Measurements from ENCODE around the gene UBE4B.
A peak's percentile ranks its signal among the peaks of the same experiment; 100 is the strongest.
"Not testable (repeated sequence)": the region's sequence is repeated elsewhere in the genome, so short reads cannot be mapped to it uniquely, and the experiment has no call there.

UBE4B gene

GRCh38 chr1:10192263-10192662 lies 159.5 kb downstream of the UBE4B start:
- TF ChIP-seq PAX5 (IDR thresholded peaks at IDR 0.05; ENCODE audit: insufficient read depth, low read length, severe bottlenecking): no peak
- TF ChIP-seq SPI1 (IDR thresholded peaks at IDR 0.05; ENCODE audit: low read depth, low read length): no peak
- no peak for TF ChIP-seq POU2F2 (IDR thresholded peaks at IDR 0.05; ENCODE audit: low read depth, low read length)
- no peak for TF ChIP-seq TAF1 (IDR thresholded peaks at IDR 0.05; ENCODE audit: low read depth, low read length)
- TF ChIP-seq POLR2A (IDR thresholded peaks at IDR 0.05; ENCODE audit: low read depth, low read length): no peak
- no peak for TF ChIP-seq POLR2AphosphoS5 (IDR thresholded peaks at IDR 0.05; ENCODE audit: low read depth, low read length)
- FAIRE-seq: no peak
- DNase-seq (ENCODE audit: insufficient read length, low spot score): no peak

- no peak for TF ChIP-seq SPI1 (IDR thresholded peaks at IDR 0.05; ENCODE audit: low read depth, low read length)
- no peak for TF ChIP-seq PAX5 (IDR thresholded peaks at IDR 0.05; ENCODE audit: insufficient read depth, low read length, severe bottlenecking)
- DNase-seq (ENCODE audit: insufficient read length, low spot score) (no peak), FAIRE-seq (no peak)
Observed at GRCh38 chr1:10193288-10193687, 160.5 kb downstream of the UBE4B start.

GRCh38 chr1:10195570-10195969 lies 162.8 kb downstream of the UBE4B start:
- no peak for TF ChIP-seq POLR2A (IDR thresholded peaks at IDR 0.05; ENCODE audit: low read depth, low read length)
- no peak for TF ChIP-seq TAF1 (IDR thresholded peaks at IDR 0.05; ENCODE audit: low read depth, low read length)
- no peak for TF ChIP-seq PAX5 (IDR thresholded peaks at IDR 0.05; ENCODE audit: insufficient read depth, low read length, severe bottlenecking)
- no peak for TF ChIP-seq POLR2AphosphoS5 (IDR thresholded peaks at IDR 0.05; ENCODE audit: low read depth, low read length)
- no peak for TF ChIP-seq POU2F2 (IDR thresholded peaks at IDR 0.05; ENCODE audit: low read depth, low read length)
- TF ChIP-seq SPI1 (IDR thresholded peaks at IDR 0.05; ENCODE audit: low read depth, low read length): no peak
- peak; percentile 13 for FAIRE-seq
- DNase-seq (ENCODE audit: insufficient read length, low spot score): no peak

GRCh38 chr1:10196976-10197375 lies 164.2 kb downstream of the UBE4B start:
- DNase-seq (ENCODE audit: insufficient read length, low spot score) (no peak), FAIRE-seq (no peak)
- TF ChIP-seq PAX5 (IDR thresholded peaks at IDR 0.05; ENCODE audit: insufficient read depth, low read length, severe bottlenecking): no peak
- TF ChIP-seq POLR2AphosphoS5 (IDR thresholded peaks at IDR 0.05; ENCODE audit: low read depth, low read length): no peak
- TF ChIP-seq POU2F2 (IDR thresholded peaks at IDR 0.05; ENCODE audit: low read depth, low read length): no peak
- no peak for TF ChIP-seq POLR2A (IDR thresholded peaks at IDR 0.05; ENCODE audit: low read depth, low read length)
- TF ChIP-seq SPI1 (IDR thresholded peaks at IDR 0.05; ENCODE audit: low read depth, low read length): no peak
- no peak for TF ChIP-seq TAF1 (IDR thresholded peaks at IDR 0.05; ENCODE audit: low read depth, low read length)

- DNase-seq (ENCODE audit: insufficient read length, low spot score) (no peak), FAIRE-seq (no peak)
- TF ChIP-seq POU2F2 (IDR thresholded peaks at IDR 0.05; ENCODE audit: low read depth, low read length) (no peak), PAX5 (IDR thresholded peaks at IDR 0.05; ENCODE audit: insufficient read depth, low read length, severe bottlenecking) (no peak), POLR2A (IDR thresholded peaks at IDR 0.05; ENCODE audit: low read depth, low read length) (no peak), SPI1 (IDR thresholded peaks at IDR 0.05; ENCODE audit: low read depth, low read length) (no peak), TAF1 (IDR thresholded peaks at IDR 0.05; ENCODE audit: low read depth, low read length) (no peak), POLR2AphosphoS5 (IDR thresholded peaks at IDR 0.05; ENCODE audit: low read depth, low read length) (no peak)
Observed at GRCh38 chr1:10200620-10201019, 167.9 kb downstream of the UBE4B start.

- DNase-seq (ENCODE audit: insufficient read length, low spot score) (no peak), FAIRE-seq (no peak)
- TF ChIP-seq PAX5 (IDR thresholded peaks at IDR 0.05; ENCODE audit: insufficient read depth, low read length, severe bottlenecking): no peak
- no peak for TF ChIP-seq POLR2AphosphoS5 (IDR thresholded peaks at IDR 0.05; ENCODE audit: low read depth, low read length)
- TF ChIP-seq SPI1 (IDR thresholded peaks at IDR 0.05; ENCODE audit: low read depth, low read length): no peak
- TF ChIP-seq TAF1 (IDR thresholded peaks at IDR 0.05; ENCODE audit: low read depth, low read length): no peak
- TF ChIP-seq POLR2A (IDR thresholded peaks at IDR 0.05; ENCODE audit: low read depth, low read length): no peak
- TF ChIP-seq POU2F2 (IDR thresholded peaks at IDR 0.05; ENCODE audit: low read depth, low read length): no peak
Observed at GRCh38 chr1:10204003-10204642, 171.4 kb downstream of the UBE4B start.

- FAIRE-seq; DNase-seq (ENCODE audit: insufficient read length, low spot score): not testable (repeated sequence)
Observed at GRCh38 chr1:10205206-10205605, 172.4 kb downstream of the UBE4B start.

- TF ChIP-seq POLR2A (IDR thresholded peaks at IDR 0.05; ENCODE audit: low read depth, low read length) (no peak), SPI1 (IDR thresholded peaks at IDR 0.05; ENCODE audit: low read depth, low read length) (no peak), POLR2AphosphoS5 (IDR thresholded peaks at IDR 0.05; ENCODE audit: low read depth, low read length) (no peak), PAX5 (IDR thresholded peaks at IDR 0.05; ENCODE audit: insufficient read depth, low read length, severe bottlenecking) (no peak)
- no peak for FAIRE-seq
- no peak for DNase-seq (ENCODE audit: insufficient read length, low spot score)
Observed at GRCh38 chr1:10207810-10208209, 175.1 kb downstream of the UBE4B start.

GRCh38 chr1:10208537-10208936 lies 175.8 kb downstream of the UBE4B start:
- DNase-seq (ENCODE audit: insufficient read length, low spot score): no peak
- TF ChIP-seq TAF1 (IDR thresholded peaks at IDR 0.05; ENCODE audit: low read depth, low read length) (no peak), PAX5 (IDR thresholded peaks at IDR 0.05; ENCODE audit: insufficient read depth, low read length, severe bottlenecking) (no peak), POU2F2 (IDR thresholded peaks at IDR 0.05; ENCODE audit: low read depth, low read length) (no peak), SPI1 (IDR thresholded peaks at IDR 0.05; ENCODE audit: low read depth, low read length) (peak; percentile 59), POLR2A (IDR thresholded peaks at IDR 0.05; ENCODE audit: low read depth, low read length) (no peak), POLR2AphosphoS5 (IDR thresholded peaks at IDR 0.05; ENCODE audit: low read depth, low read length) (no peak)
- no peak for FAIRE-seq

GRCh38 chr1:10209590-10209904 lies 176.8 kb downstream of the UBE4B start:
- TF ChIP-seq POU2F2 (IDR thresholded peaks at IDR 0.05; ENCODE audit: low read depth, low read length) (no peak), POLR2A (IDR thresholded peaks at IDR 0.05; ENCODE audit: low read depth, low read length) (no peak), TAF1 (IDR thresholded peaks at IDR 0.05; ENCODE audit: low read depth, low read length) (no peak), POLR2AphosphoS5 (IDR thresholded peaks at IDR 0.05; ENCODE audit: low read depth, low read length) (no peak), SPI1 (IDR thresholded peaks at IDR 0.05; ENCODE audit: low read depth, low read length) (no peak), PAX5 (IDR thresholded peaks at IDR 0.05; ENCODE audit: insufficient read depth, low read length, severe bottlenecking) (no peak)
- no peak for FAIRE-seq

More at GRCh38 chr1:10209590-10209904, 176.8 kb downstream of the UBE4B start:
- no peak for DNase-seq (ENCODE audit: insufficient read length, low spot score)
